ENCODE data around the gene CMTM3. TPM values are rescaled to one million over a fixed set of nuclear protein-coding genes. Genes with fewer than 3 reads are reported as not detected.

The CMTM3 gene
- total RNA-seq, 5 donors from 2014 or later (not counting 1 experiment from before 2014, with no cell fraction given), result 63.5 to 84.8 (median 75.4) TPM

GRCh38 chr16:66569827-66570405 lies 34.6 kb upstream of the CMTM3 start:
- H3K4me3 ChIP-seq (ENCODE audit: control insufficient read depth in 1 of 2, extremely low read depth in 1 of 2, low read length in 1 of 2), result no peak overlapping the region
- no peak for ATAC-seq (replicated peaks in 1 of 4)
- ChIA-PET CTCF (interaction anchor here (0.6 to 1.2 kb wide), 5 partner anchors 12 to 95 kb away, joined by 3 to 10 read pairs (median 4); no protein-coding TSS in a partner anchor), POLR2A (interaction anchor here in 1 of 2 donors (0.6 to 1.3 kb wide), 2 partner anchors 15 to 17 kb away, joined by 3 to 6 read pairs; no protein-coding TSS in a partner anchor)
- no peaks in the 10 kb centered on the region for H3K27me3 ChIP-seq (replicated peaks in 1 of 2; ENCODE audit: control insufficient read depth in 2 of 2, extremely low read depth in 1 of 2, insufficient read depth in 2 of 2, low read length in 1 of 2)
- Mint-ChIP-seq H3K36me3 (peaks cover 26% of the 10 kb centered on the region), H3K4me1 (peaks cover 0 to 9% (median 7%) of the 10 kb centered on the region in 3 donors), H3K27me3 (no peaks in the 10 kb centered on the region), H3K27ac (peak overlapping the region in 1 of 2 donors; percentile 5), H3K9me3 (no peaks in the 10 kb centered on the region), H3K4me3 (no peak overlapping the region)
- no peak for DNase-seq
- no CpG with 5 or more reads among the region's 3 CpGs for WGBS (ENCODE audit: insufficient coverage)
- peaks cover 0 to 21% of the 10 kb centered on the region in 2 donors for H3K36me3 ChIP-seq (ENCODE audit: control insufficient read depth in 2 of 2, extremely low read depth in 1 of 2, insufficient read depth in 1 of 2, low read length in 1 of 2)
- H3K9me3 ChIP-seq, result no peaks in the 10 kb centered on the region
- H3K4me1 ChIP-seq (ENCODE audit: control insufficient read depth in 1 of 2, extremely low read depth in 1 of 2, insufficient read depth in 2 of 2, low read length in 2 of 2), result no peaks in the 10 kb centered on the region
- no peak overlapping the region for H3K27ac ChIP-seq (ENCODE audit: low read length)

- no peaks in the 10 kb centered on the region for H3K9me3 ChIP-seq
- Mint-ChIP-seq H3K27me3 (peaks cover 0 to under 1% of the 10 kb centered on the region in 2 donors), H3K4me3 (no peak overlapping the region), H3K27ac (peak overlapping the region in 1 of 2 donors; percentile 37), H3K36me3 (peaks cover 7% of the 10 kb centered on the region), H3K9me3 (no peaks in the 10 kb centered on the region), H3K4me1 (peaks cover 0 to 6% (median 6%) of the 10 kb centered on the region in 3 donors)
- H3K27me3 ChIP-seq (replicated peaks in 1 of 2; ENCODE audit: control insufficient read depth in 2 of 2, extremely low read depth in 1 of 2, insufficient read depth in 2 of 2, low read length in 1 of 2), result no peaks in the 10 kb centered on the region
- H3K4me1 ChIP-seq (ENCODE audit: control insufficient read depth in 1 of 2, extremely low read depth in 1 of 2, insufficient read depth in 2 of 2, low read length in 2 of 2), result no peaks in the 10 kb centered on the region
- WGBS (ENCODE audit: insufficient coverage), result 80% methylated on average over 1 of the region's 2 CpGs
- peaks cover 0 to under 1% of the 10 kb centered on the region in 2 donors for H3K36me3 ChIP-seq (ENCODE audit: control insufficient read depth in 2 of 2, extremely low read depth in 1 of 2, insufficient read depth in 1 of 2, low read length in 1 of 2)
- no peak overlapping the region for H3K4me3 ChIP-seq (ENCODE audit: control insufficient read depth in 1 of 2, extremely low read depth in 1 of 2, low read length in 1 of 2)
- POLR2A ChIA-PET, result interaction anchor here in 1 of 2 donors (0.9 kb wide), 1 partner anchor 9 kb away, joined by 3 read pairs; no protein-coding TSS in a partner anchor
- H3K27ac ChIP-seq (ENCODE audit: low read length), result no peak overlapping the region
- no peak for ATAC-seq (replicated peaks in 1 of 4)
- CTCF ChIA-PET, result interaction anchor here in 1 of 2 donors (1.4 kb wide), 1 partner anchor 17 kb away, joined by 3 read pairs; no protein-coding TSS in a partner anchor
- DNase-seq, result no peak
These were observed 32.1 kb upstream of the CMTM3 start for GRCh38 chr16:66572356-66572755.

DNA sequence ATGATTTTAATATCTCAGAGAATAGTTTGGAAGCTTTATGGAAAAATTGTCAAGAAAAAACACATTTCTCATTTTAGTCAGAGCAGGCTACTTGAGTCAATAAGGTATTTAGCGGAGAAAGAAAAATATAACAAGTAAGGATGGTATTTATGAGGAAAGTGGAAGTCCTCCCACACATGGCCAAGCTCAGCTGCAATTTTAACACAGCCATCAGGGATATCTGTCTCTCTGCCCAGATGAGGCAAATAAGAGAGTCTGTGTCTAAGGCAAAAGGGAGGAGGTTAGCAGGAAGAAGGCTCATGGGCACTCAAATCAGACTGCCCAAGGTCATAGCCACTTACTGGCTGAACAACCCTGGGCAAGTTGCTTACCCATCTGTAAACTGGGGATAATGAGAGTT lies 30.4 kb upstream of the CMTM3 start:
- Mint-ChIP-seq H3K27me3 (peaks cover 0 to 18% of the 10 kb centered on the region in 2 donors), H3K4me3 (no peak overlapping the region), H3K36me3 (no peaks in the 10 kb centered on the region), H3K4me1 (peaks cover 7 to 15% (median 10%) of the 10 kb centered on the region in 3 donors), H3K27ac (no peak overlapping the region), H3K9me3 (no peaks in the 10 kb centered on the region)
- no peak for ATAC-seq (replicated peaks in 1 of 4)
- H3K36me3 ChIP-seq (ENCODE audit: control insufficient read depth in 2 of 2, extremely low read depth in 1 of 2, insufficient read depth in 1 of 2, low read length in 1 of 2), result no peaks in the 10 kb centered on the region
- peaks cover 3 to 12% of the 10 kb centered on the region in 2 experiments for H3K27me3 ChIP-seq (replicated peaks in 1 of 2; ENCODE audit: control insufficient read depth in 2 of 2, extremely low read depth in 1 of 2, insufficient read depth in 2 of 2, low read length in 1 of 2)
- no peak overlapping the region for H3K27ac ChIP-seq (ENCODE audit: low read length)
- H3K4me3 ChIP-seq (ENCODE audit: control insufficient read depth in 1 of 2, extremely low read depth in 1 of 2, low read length in 1 of 2), result no peak overlapping the region
- no CpG with 5 or more reads among the region's 1 CpG for WGBS (ENCODE audit: insufficient coverage)
- POLR2A ChIA-PET, result no interaction called here
- CTCF ChIA-PET, result no interaction called here
- no peak for DNase-seq
- H3K9me3 ChIP-seq, result no peaks in the 10 kb centered on the region
- H3K4me1 ChIP-seq (ENCODE audit: control insufficient read depth in 1 of 2, extremely low read depth in 1 of 2, insufficient read depth in 2 of 2, low read length in 2 of 2), result peaks cover 0 to 9% of the 10 kb centered on the region in 2 experiments

GRCh38 chr16:66574531-66574930 lies 30.0 kb upstream of the CMTM3 start:
- Histone ChIP-seq H3K27ac (ENCODE audit: low read length) (no peak overlapping the region), H3K9me3 (no peaks in the 10 kb centered on the region), H3K4me1 (ENCODE audit: control insufficient read depth in 1 of 2, extremely low read depth in 1 of 2, insufficient read depth in 2 of 2, low read length in 2 of 2) (peaks cover 0 to 13% of the 10 kb centered on the region in 2 experiments), H3K4me3 (ENCODE audit: control insufficient read depth in 1 of 2, extremely low read depth in 1 of 2, low read length in 1 of 2) (no peak overlapping the region), H3K36me3 (ENCODE audit: control insufficient read depth in 2 of 2, extremely low read depth in 1 of 2, insufficient read depth in 1 of 2, low read length in 1 of 2) (no peaks in the 10 kb centered on the region), H3K27me3 (replicated peaks in 1 of 2; ENCODE audit: control insufficient read depth in 2 of 2, extremely low read depth in 1 of 2, insufficient read depth in 2 of 2, low read length in 1 of 2) (peaks cover 3 to 15% of the 10 kb centered on the region in 2 experiments)
- no peak overlapping the region for H3K4me3 Mint-ChIP-seq
- ChIA-PET CTCF (no interaction called here), POLR2A (no interaction called here)
- no peaks in the 10 kb centered on the region for H3K9me3 Mint-ChIP-seq
- no peak overlapping the region for H3K27ac Mint-ChIP-seq
- ATAC-seq (replicated peaks in 1 of 4) (no peak), DNase-seq (no peak)
- H3K4me1 Mint-ChIP-seq, result peaks cover 10 to 16% (median 12%) of the 10 kb centered on the region in 3 donors
- H3K27me3 Mint-ChIP-seq, result peaks cover 2 to 21% of the 10 kb centered on the region in 2 donors
- WGBS (ENCODE audit: insufficient coverage), result 83% methylated on average over 1 of the region's 3 CpGs
- no peaks in the 10 kb centered on the region for H3K36me3 Mint-ChIP-seq

DNA sequence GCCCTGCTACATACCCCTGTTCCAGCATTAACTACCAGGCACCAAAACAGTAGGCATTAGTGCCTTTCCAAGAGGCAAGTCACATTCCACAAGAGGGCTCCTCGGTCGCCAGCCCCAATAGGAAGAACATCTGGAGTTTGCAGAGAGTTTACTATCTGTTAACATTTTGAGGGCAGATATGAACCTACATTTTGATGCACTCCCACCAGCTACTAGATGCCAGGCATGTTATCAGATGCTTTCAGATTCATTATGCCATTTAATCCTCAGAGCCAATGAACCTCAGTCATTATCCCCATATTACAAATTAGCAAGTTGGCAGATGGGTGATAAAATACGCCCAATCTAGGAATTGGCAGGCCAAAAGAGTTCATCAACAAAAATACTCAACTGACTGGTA lies 29.4 kb upstream of the CMTM3 start:
- H3K36me3 Mint-ChIP-seq, result no peaks in the 10 kb centered on the region
- peaks cover 4 to 20% of the 10 kb centered on the region in 2 experiments for H3K27me3 ChIP-seq (replicated peaks in 1 of 2; ENCODE audit: control insufficient read depth in 2 of 2, extremely low read depth in 1 of 2, insufficient read depth in 2 of 2, low read length in 1 of 2)
- CTCF ChIA-PET, result interaction anchor here (0.6 to 1.2 kb wide), 2 partner anchors 11 to 24 kb away, joined by 4 to 5 read pairs; no protein-coding TSS in a partner anchor
- no peak overlapping the region for H3K4me3 ChIP-seq (ENCODE audit: control insufficient read depth in 1 of 2, extremely low read depth in 1 of 2, low read length in 1 of 2)
- no peak overlapping the region for H3K27ac ChIP-seq (ENCODE audit: low read length)
- POLR2A ChIA-PET, result interaction anchor here in 1 of 2 donors (0.6 kb wide), 1 partner anchor 543 kb away, joined by 4 read pairs; no protein-coding TSS in a partner anchor
- H3K4me1 ChIP-seq (ENCODE audit: control insufficient read depth in 1 of 2, extremely low read depth in 1 of 2, insufficient read depth in 2 of 2, low read length in 2 of 2), result peaks cover 0 to 15% of the 10 kb centered on the region in 2 experiments
- ATAC-seq (replicated peaks in 1 of 4) (no peak), DNase-seq (no peak)
- peaks cover 11 to 19% (median 16%) of the 10 kb centered on the region in 3 donors for H3K4me1 Mint-ChIP-seq
- H3K27ac Mint-ChIP-seq, result no peak overlapping the region
- peaks cover 6 to 26% of the 10 kb centered on the region in 2 donors for H3K27me3 Mint-ChIP-seq
- no peaks in the 10 kb centered on the region for H3K9me3 ChIP-seq
- no peaks in the 10 kb centered on the region for H3K9me3 Mint-ChIP-seq
- no peak overlapping the region for H3K4me3 Mint-ChIP-seq
- no peaks in the 10 kb centered on the region for H3K36me3 ChIP-seq (ENCODE audit: control insufficient read depth in 2 of 2, extremely low read depth in 1 of 2, insufficient read depth in 1 of 2, low read length in 1 of 2)
- no CpG with 5 or more reads among the region's 3 CpGs for WGBS (ENCODE audit: insufficient coverage)

GRCh38 chr16:66576296-66576695 lies 28.2 kb upstream of the CMTM3 start:
- POLR2A ChIA-PET, result no interaction called here
- ATAC-seq (replicated peaks in 1 of 4), result no peak

More at GRCh38 chr16:66576296-66576695, 28.2 kb upstream of the CMTM3 start:
- CTCF ChIA-PET, result interaction anchor here in 1 of 2 donors (0.6 to 0.7 kb wide), 2 partner anchors 14 to 309 kb away, joined by 3 to 7 read pairs; no protein-coding TSS in a partner anchor
- H3K27ac ChIP-seq (ENCODE audit: low read length), result no peak overlapping the region
- peaks cover 11 to 19% (median 14%) of the 10 kb centered on the region in 3 donors for H3K4me1 Mint-ChIP-seq
- no peaks in the 10 kb centered on the region for H3K36me3 Mint-ChIP-seq
- WGBS (ENCODE audit: insufficient coverage), result no CpG with 5 or more reads among the region's 5 CpGs
- no peak overlapping the region for H3K27ac Mint-ChIP-seq
- H3K36me3 ChIP-seq (ENCODE audit: control insufficient read depth in 2 of 2, extremely low read depth in 1 of 2, insufficient read depth in 1 of 2, low read length in 1 of 2), result no peaks in the 10 kb centered on the region
- no peak overlapping the region for H3K4me3 ChIP-seq (ENCODE audit: control insufficient read depth in 1 of 2, extremely low read depth in 1 of 2, low read length in 1 of 2)
- H3K27me3 Mint-ChIP-seq, result peaks cover 7 to 38% of the 10 kb centered on the region in 2 donors
- H3K4me1 ChIP-seq (ENCODE audit: control insufficient read depth in 1 of 2, extremely low read depth in 1 of 2, insufficient read depth in 2 of 2, low read length in 2 of 2), result peaks cover 0 to 15% of the 10 kb centered on the region in 2 experiments
- H3K4me3 Mint-ChIP-seq, result no peak overlapping the region
- no peak for DNase-seq
- H3K9me3 ChIP-seq, result no peaks in the 10 kb centered on the region
- peaks cover 4 to 24% of the 10 kb centered on the region in 2 experiments for H3K27me3 ChIP-seq (replicated peaks in 1 of 2; ENCODE audit: control insufficient read depth in 2 of 2, extremely low read depth in 1 of 2, insufficient read depth in 2 of 2, low read length in 1 of 2)
- H3K9me3 Mint-ChIP-seq, result no peaks in the 10 kb centered on the region
